Ishikawa (cell line): Measurements from ENCODE around the gene RPRD1B.

Source experiments
- CEBPB ChIP-seq: IDR thresholded peaks from 2 replicates; pipeline ENCODE4 v1.6.1; 2012
- CREB1 ChIP-seq: IDR thresholded peaks from 2 replicates; pipeline ENCODE4 v1.6.1; 2012; ENCODE audit warnings: low read depth
- EGR1 ChIP-seq: IDR thresholded peaks from 2 replicates; pipeline ENCODE4 v1.6.1; 2012
- EP300 ChIP-seq: IDR thresholded peaks from 2 replicates; pipeline ENCODE4 v1.6.1; 2012; ENCODE audit warnings: borderline replicate concordance
- FOXM1 ChIP-seq: IDR thresholded peaks from 2 replicates; pipeline ENCODE4 v1.6.1; 2012; ENCODE audit warnings: low read depth, borderline replicate concordance
- NFIC ChIP-seq: IDR thresholded peaks from 2 replicates; pipeline ENCODE4 v1.6.1; 2012
- RAD21 ChIP-seq: IDR thresholded peaks from 2 replicates; pipeline ENCODE4 v1.6.1; 2012; ENCODE audit warnings: low read depth
- TAF1 ChIP-seq: IDR thresholded peaks from 2 replicates; pipeline ENCODE4 v1.6.1; 2012; ENCODE audit warnings: low read depth, mild to moderate bottlenecking
- TCF12 ChIP-seq: IDR thresholded peaks from 2 replicates; pipeline ENCODE4 v1.6.1; 2012; ENCODE audit warnings: low read depth
- TEAD4 ChIP-seq: IDR thresholded peaks from 2 replicates; pipeline ENCODE4 v1.6.1; 2012
- YY1 ChIP-seq: IDR thresholded peaks from 2 replicates; pipeline ENCODE4 v1.6.1; 2012; ENCODE audit warnings: low read depth
- ZBTB7A ChIP-seq: IDR thresholded peaks from 2 replicates; pipeline ENCODE4 v1.6.1; 2012; ENCODE audit warnings: low read depth
- TF ChIP-seq, protein P1 (sequence below): IDR thresholded peaks from 2 replicates; pipeline ENCODE4 v1.6.1; 2012
- TF ChIP-seq, protein P2 (sequence below): IDR thresholded peaks from 2 replicates; pipeline ENCODE4 v1.6.1; 2012; ENCODE audit warnings: low read depth, mild to moderate bottlenecking
- TF ChIP-seq, protein P3 (sequence below): IDR thresholded peaks from 2 replicates; pipeline ENCODE4 v1.6.1; 2012

RPRD1B gene

DNA sequence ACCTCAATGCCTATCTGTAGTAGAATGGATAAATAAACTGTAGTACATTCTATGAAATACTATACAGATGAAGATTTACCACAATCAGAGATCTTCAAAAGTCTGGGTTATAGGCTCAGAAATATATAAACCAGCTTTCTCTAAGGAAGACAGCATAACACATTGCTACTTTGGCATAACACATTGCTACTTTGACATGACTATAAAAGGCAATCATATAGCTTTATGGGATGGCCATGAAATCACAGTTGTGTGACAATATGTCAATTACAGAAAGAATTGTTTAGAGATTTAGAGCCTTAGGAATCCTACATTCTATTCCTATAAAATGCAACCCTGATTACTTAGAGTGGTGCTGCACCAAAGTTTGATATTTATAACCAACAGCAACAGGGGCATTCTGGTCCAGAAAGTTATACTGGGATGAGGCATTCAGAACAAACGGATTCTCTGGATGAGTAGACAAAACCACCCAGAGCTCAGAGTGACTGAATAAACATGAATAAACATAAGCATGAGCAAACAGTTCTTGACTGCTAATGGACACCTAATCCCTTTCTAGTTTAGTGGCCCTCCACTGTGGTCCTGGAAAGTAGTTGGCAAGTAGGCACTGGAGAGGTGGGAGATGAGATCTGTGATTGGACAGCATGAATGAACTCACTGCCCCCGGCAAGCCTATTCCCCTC, 12.3 kb upstream of the RPRD1B start:
- TF ChIP-seq TEAD4 = no peak
- no peak for TF ChIP-seq RAD21
- TF ChIP-seq TAF1 = no peak

DNA sequence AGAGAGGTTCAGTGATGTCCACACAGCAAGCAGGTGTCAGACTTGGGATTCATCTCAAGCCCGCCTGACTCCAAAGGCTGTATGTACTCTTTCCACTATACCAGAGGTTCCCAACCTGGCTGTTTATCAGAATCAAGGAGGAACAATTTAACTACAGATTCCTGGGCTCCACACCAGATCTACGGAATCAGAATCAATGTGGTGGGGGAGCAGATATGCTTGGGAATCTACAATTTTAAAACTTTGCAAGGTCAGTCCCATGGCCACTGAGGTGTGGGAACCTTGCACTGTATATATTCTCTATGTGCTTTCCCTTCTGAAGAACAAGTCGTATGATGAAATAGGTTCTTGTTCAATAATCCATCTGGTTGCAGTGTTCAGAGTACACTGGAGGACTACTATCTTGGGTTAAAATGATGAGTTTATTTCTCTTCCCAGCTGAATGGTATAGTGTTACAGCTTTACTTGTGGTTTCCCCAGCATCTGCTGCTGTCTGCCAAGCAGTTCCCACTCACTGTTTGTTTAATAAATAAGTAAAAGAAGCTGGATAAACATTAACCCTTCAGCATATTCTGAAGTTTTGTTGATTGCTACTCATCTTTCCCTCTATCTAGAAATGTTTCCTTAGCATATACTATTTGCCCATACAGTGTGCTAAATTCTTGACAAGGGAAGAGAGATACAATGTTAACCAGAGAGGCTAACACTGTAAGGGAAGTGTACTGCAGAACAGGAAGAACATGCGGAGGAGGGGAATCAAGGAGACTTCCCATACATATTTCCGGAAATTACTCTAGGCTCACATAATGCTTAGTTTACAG, 10.2 kb upstream of the RPRD1B start:
- no peak for TF ChIP-seq YY1
- TF ChIP-seq CEBPB = no peak
- TF ChIP-seq TAF1 = no peak
- no peak for TF ChIP-seq EP300
- TF ChIP-seq, protein P1, sequence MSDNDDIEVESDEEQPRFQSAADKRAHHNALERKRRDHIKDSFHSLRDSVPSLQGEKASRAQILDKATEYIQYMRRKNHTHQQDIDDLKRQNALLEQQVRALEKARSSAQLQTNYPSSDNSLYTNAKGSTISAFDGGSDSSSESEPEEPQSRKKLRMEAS = no peak
- TF ChIP-seq NFIC = no peak
- TF ChIP-seq FOXM1 = no peak
- no peak for TF ChIP-seq TCF12
- no peak for TF ChIP-seq CREB1
- TF ChIP-seq EGR1 = no peak
- TF ChIP-seq, protein P2, sequence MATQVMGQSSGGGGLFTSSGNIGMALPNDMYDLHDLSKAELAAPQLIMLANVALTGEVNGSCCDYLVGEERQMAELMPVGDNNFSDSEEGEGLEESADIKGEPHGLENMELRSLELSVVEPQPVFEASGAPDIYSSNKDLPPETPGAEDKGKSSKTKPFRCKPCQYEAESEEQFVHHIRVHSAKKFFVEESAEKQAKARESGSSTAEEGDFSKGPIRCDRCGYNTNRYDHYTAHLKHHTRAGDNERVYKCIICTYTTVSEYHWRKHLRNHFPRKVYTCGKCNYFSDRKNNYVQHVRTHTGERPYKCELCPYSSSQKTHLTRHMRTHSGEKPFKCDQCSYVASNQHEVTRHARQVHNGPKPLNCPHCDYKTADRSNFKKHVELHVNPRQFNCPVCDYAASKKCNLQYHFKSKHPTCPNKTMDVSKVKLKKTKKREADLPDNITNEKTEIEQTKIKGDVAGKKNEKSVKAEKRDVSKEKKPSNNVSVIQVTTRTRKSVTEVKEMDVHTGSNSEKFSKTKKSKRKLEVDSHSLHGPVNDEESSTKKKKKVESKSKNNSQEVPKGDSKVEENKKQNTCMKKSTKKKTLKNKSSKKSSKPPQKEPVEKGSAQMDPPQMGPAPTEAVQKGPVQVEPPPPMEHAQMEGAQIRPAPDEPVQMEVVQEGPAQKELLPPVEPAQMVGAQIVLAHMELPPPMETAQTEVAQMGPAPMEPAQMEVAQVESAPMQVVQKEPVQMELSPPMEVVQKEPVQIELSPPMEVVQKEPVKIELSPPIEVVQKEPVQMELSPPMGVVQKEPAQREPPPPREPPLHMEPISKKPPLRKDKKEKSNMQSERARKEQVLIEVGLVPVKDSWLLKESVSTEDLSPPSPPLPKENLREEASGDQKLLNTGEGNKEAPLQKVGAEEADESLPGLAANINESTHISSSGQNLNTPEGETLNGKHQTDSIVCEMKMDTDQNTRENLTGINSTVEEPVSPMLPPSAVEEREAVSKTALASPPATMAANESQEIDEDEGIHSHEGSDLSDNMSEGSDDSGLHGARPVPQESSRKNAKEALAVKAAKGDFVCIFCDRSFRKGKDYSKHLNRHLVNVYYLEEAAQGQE = no peak
- TF ChIP-seq, protein P3, sequence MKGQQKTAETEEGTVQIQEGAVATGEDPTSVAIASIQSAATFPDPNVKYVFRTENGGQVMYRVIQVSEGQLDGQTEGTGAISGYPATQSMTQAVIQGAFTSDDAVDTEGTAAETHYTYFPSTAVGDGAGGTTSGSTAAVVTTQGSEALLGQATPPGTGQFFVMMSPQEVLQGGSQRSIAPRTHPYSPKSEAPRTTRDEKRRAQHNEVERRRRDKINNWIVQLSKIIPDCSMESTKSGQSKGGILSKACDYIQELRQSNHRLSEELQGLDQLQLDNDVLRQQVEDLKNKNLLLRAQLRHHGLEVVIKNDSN = no peak
- no peak for TF ChIP-seq RAD21
- no peak for TF ChIP-seq ZBTB7A
- TF ChIP-seq TEAD4 = no peak

DNA sequence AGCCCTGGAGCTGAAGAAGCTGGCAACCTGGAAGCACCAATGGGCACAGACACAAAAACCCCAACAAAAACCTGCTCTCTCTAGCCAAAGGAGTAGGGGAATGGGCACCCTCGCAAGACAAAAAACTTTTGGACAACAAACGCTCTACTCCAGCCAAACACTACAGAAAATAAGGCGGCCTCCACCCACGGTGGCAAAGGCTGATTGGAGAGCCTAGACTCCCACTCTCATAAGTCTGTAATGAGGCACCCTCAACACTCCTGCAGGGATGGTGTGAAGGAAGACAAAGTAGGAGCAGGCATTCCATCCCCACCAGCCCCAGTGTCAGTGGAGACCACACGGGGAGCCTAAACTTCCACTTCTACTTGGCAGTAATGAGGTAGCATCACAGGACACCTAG, 9.1 kb upstream of the RPRD1B start:
- no peak for TF ChIP-seq ZBTB7A
- no peak for TF ChIP-seq NFIC
- TF ChIP-seq EP300 = no peak
- no peak for TF ChIP-seq CREB1
- no peak for TF ChIP-seq EGR1
- TF ChIP-seq TCF12 = no peak
- TF ChIP-seq, protein P1 = no peak
- TF ChIP-seq, protein P3 = no peak

DNA sequence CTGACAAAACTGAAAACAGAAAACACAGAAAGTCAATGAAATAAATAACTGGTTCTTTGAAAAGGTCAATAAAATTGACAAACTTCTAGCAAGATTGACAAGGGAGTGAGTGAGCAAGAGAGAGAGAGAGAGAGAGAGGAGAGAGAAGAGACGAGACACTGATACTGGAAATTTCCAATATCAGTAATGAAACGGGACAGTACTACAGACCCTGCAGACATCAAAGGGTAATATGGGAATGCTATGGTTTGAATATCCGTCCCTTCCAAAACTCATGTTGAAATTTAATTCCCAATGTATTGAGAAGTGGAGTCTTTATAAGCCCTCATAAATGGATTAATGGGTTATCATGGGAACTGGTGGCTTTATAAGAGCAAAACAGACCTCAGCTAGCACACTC, 4.1 kb upstream of the RPRD1B start:
- TF ChIP-seq TCF12 (no peak), FOXM1 (no peak), NFIC (no peak), TEAD4 (no peak), RAD21 (no peak), TAF1 (no peak), ZBTB7A (no peak)
- TF ChIP-seq, protein P1 = no peak

DNA sequence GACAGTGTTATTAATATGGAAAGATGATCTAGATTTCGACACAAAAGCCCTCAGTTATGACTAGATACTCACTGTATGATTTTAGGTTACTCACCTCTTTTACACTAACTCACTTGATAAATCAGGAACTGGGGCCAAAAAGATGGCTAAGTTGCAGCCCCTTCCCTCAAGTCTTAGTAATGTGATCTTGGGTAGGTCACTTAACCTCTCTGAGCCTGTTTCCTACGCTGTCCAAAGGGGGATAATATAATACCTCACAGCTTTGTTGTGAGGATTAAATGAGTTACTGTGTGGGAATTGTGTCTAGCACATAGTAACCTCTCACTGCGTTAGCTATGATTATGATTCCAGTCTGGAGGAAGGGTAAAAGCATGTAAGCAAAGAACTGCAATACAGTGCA, 1.6 kb upstream of the RPRD1B start:
- TF ChIP-seq TEAD4 (no peak), CEBPB (no peak), RAD21 (no peak), ZBTB7A (no peak), CREB1 (no peak), TAF1 (no peak), YY1 (no peak), FOXM1 (no peak), TCF12 (no peak), EGR1 (no peak), EP300 (no peak), NFIC (no peak)
- TF ChIP-seq, protein P3 = no peak
- TF ChIP-seq, protein P1 = no peak
- TF ChIP-seq, protein P2 = no peak
